A673 (cell line): ENCODE measurements around the gene TXNDC2. TPM values are rescaled to one million over a fixed set of nuclear protein-coding genes. Genes with fewer than 3 reads are reported as not detected.
"Not testable (repeated sequence)": the region's sequence is repeated elsewhere in the genome, so short reads cannot be mapped to it uniquely, and the experiment has no call there.

Experiments used
- BruUV-seq: library from RNA; stranded (reverse); fragments of 400-500 nt; replicated peaks from 2 replicates; lab custom pipeline; 2021; lab: Mats Ljungman, UMichigan
- CTCF ChIA-PET: fragments of 300-600 bp; sonication (Branson Sonifier 250); formaldehyde crosslinking; loops from one replicate; lab custom pipeline; 2022; ENCODE audit warnings: antibody characterized with exemption; lab: Charles Lee
- POLR2A ChIA-PET: fragments of 300-600 bp; sonication (Branson Sonifier 250); formaldehyde crosslinking; loops from one replicate; lab custom pipeline; 2022; ENCODE audit warnings: antibody characterized with exemption; ENCODE audit not compliant: low non-redundant PET; lab: Charles Lee
- DNase-seq: peaks from one replicate; pipeline ENCODE4 v3.0.0-alpha.2; 2015; ENCODE audit warnings: low spot score
- H3K27ac ChIP-seq: fragments of 200-600 bp; sonication (generic); 2 replicates; pipeline ENCODE4 v1.5.1; 2016; ENCODE audit warnings: mixed run types, low read depth, mild to moderate bottlenecking, mixed read lengths, antibody characterized with exemption, low read length; ENCODE audit not compliant: poor library complexity, severe bottlenecking
- H3K27me3 ChIP-seq: fragments of 200-600 bp; sonication (generic); replicated peaks from 2 replicates; pipeline ENCODE4 v1.6.1; 2017; ENCODE audit warnings: mixed run types, low read depth, mild to moderate bottlenecking, mixed read lengths, antibody characterized with exemption, low read length; ENCODE audit not compliant: insufficient read depth, poor library complexity
- H3K36me3 ChIP-seq: fragments of 200-600 bp; sonication (generic); 2 replicates; pipeline ENCODE4 v1.6.1; 2016; ENCODE audit warnings: mixed run types, mild to moderate bottlenecking, mixed read lengths, antibody characterized with exemption, low read length; ENCODE audit not compliant: insufficient read depth, poor library complexity, severe bottlenecking
- H3K4me1 ChIP-seq: fragments of 200-600 bp; sonication (generic); 2 replicates; pipeline ENCODE4 v1.6.1; 2017; ENCODE audit warnings: mixed run types, mild to moderate bottlenecking, mixed read lengths, antibody characterized with exemption, low read length; ENCODE audit not compliant: insufficient read depth, poor library complexity, severe bottlenecking
- H3K4me3 ChIP-seq: fragments of 200-600 bp; sonication (generic); 2 replicates; pipeline ENCODE4 v1.5.1; 2016; ENCODE audit warnings: low read depth, mixed run types, mild to moderate bottlenecking, mixed read lengths, low read length; ENCODE audit not compliant: poor library complexity, severe bottlenecking
- H3K9me3 ChIP-seq: fragments of 200-600 bp; sonication (generic); 2 replicates; pipeline ENCODE4 v1.6.1; 2016; ENCODE audit warnings: mixed run types, low read depth, mild to moderate bottlenecking, mixed read lengths, antibody characterized with exemption, low read length; ENCODE audit not compliant: poor library complexity, severe bottlenecking
- EZH2 ChIP-seq: fragments of 200-600 bp; sonication (generic); IDR thresholded peaks from 2 replicates; pipeline ENCODE4 v1.6.1; 2017; ENCODE audit warnings: borderline replicate concordance, low read depth, mild to moderate bottlenecking, mixed read lengths, antibody characterized with exemption, low read length; ENCODE audit not compliant: poor library complexity, severe bottlenecking
- intact Hi-C: fragments of 100-400 bp; cut with micrococcal nuclease; formaldehyde crosslinking; loops from one replicate; pipeline ENCODE4 v1.10.0; 2022; ENCODE audit not compliant: unreplicated experiment
- total RNA-seq: library from RNA; stranded (reverse); gene quantifications from 2 replicates; pipeline ENCODE4 v1.2.3, GENCODE V29; 2021
- TF ChIP-seq, protein P1 (sequence below): fragments of 300-800, 200-600 bp; sonication (generic); conservative IDR thresholded peaks from 2 replicates; pipeline ENCODE4 v1.5.1; 2017; ENCODE audit warnings: low read depth, mild to moderate bottlenecking, antibody characterized with exemption, low read length, moderate library complexity, mixed read lengths

TXNDC2 gene
- total RNA-seq, 1 experiment from 2014 or later: 0.13 TPM

DNA sequence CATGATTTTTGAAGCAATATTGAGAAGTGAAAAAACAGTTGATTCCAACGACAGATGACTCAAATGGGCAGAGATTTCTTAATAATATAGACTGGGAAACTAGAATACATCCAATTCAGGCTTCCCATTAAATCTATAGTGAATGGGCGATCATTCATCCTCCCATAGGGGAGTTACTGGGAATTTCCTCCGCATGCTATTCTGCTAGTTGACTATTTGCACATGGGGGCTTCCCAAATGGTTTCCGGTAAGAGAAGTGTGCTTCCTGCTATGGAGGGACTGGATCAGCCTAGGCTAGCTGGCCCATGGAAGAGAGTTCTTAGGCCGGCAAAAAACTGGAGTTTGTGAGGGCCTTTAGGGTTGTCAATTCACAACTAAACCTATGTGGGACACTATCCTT lies 25.5 kb downstream of the TXNDC2 start:
- TF ChIP-seq, protein P1, sequence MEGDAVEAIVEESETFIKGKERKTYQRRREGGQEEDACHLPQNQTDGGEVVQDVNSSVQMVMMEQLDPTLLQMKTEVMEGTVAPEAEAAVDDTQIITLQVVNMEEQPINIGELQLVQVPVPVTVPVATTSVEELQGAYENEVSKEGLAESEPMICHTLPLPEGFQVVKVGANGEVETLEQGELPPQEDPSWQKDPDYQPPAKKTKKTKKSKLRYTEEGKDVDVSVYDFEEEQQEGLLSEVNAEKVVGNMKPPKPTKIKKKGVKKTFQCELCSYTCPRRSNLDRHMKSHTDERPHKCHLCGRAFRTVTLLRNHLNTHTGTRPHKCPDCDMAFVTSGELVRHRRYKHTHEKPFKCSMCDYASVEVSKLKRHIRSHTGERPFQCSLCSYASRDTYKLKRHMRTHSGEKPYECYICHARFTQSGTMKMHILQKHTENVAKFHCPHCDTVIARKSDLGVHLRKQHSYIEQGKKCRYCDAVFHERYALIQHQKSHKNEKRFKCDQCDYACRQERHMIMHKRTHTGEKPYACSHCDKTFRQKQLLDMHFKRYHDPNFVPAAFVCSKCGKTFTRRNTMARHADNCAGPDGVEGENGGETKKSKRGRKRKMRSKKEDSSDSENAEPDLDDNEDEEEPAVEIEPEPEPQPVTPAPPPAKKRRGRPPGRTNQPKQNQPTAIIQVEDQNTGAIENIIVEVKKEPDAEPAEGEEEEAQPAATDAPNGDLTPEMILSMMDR: no peak
- TF ChIP-seq EZH2: no peak
- Histone ChIP-seq H3K36me3 (no peaks in the 10 kb centered on the region), H3K4me3 (no peak overlapping the region), H3K9me3 (no peaks in the 10 kb centered on the region), H3K27ac (no peak overlapping the region), H3K4me1 (peaks cover 8% of the 10 kb centered on the region), H3K27me3 (no peaks in the 10 kb centered on the region)
- intact Hi-C loops: no loop called here
- BruUV-seq: no TSS peak
- ChIA-PET POLR2A (no interaction called here), CTCF (no interaction called here)
- no peak for DNase-seq

DNA sequence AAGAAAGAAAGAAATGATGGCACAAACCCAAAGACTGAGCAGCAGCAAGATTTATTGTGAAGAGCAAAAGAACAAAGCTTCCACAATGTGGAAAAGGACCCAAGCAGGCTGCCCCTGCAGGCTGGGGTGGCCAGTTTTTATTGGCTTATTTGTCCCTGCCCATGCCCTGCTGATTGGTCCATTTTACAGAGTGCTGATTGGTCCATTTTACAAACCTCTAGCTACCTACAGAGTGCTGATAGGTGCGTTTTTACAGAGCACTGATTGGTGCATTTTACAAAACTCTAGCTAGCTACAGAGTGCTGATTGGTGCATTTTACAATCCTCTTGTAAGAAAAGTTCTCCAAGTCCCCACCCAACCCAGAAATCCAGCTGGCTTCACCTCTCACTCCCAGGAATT lies 26.5 kb downstream of the TXNDC2 start:
- CTCF ChIA-PET, H3K4me3 ChIP-seq, intact Hi-C loops, POLR2A ChIA-PET, BruUV-seq, H3K27me3 ChIP-seq, H3K27ac ChIP-seq, H3K36me3 ChIP-seq, H3K9me3 ChIP-seq, DNase-seq: not testable (repeated sequence)
- H3K4me1 ChIP-seq: peaks cover 17% of the 10 kb centered on the region

DNA sequence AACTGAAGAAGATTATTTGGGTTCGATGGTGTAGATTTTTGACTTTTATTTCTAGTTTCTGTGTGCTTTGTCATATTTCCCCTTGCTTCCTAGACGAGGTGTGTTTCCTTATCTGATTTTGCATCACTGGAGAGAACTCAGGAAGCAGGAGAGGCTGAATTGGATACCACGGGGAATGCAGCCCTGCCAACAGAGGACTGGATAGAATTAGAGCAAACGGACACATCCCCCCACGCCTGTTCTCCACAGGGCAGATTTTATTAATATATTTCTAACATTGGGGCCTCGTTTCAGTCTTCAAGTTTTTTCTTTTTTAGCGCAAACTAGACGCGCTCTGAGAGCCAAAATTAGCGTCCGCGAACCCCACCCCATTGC lies 27.4 kb downstream of the TXNDC2 start:
- Histone ChIP-seq H3K36me3 (no peaks in the 10 kb centered on the region), H3K4me3 (peak overlapping the region; percentile 93), H3K27ac (peak overlapping the region; percentile 96), H3K9me3 (no peaks in the 10 kb centered on the region), H3K4me1 (peaks cover 25% of the 10 kb centered on the region), H3K27me3 (no peaks in the 10 kb centered on the region)
- BruUV-seq: no TSS peak
- no peak for DNase-seq
- ChIA-PET POLR2A (interaction anchor here (0.6 to 0.9 kb wide), 2 partner anchors 36 to 63 kb away, joined by 3 to 5 read pairs; no protein-coding TSS in a partner anchor), CTCF (interaction anchor here (0.9 kb wide), 1 partner anchor 82 kb away, joined by 3 read pairs; no protein-coding TSS in a partner anchor)
- TF ChIP-seq, protein P1: no peak
- TF ChIP-seq EZH2: no peak
- intact Hi-C loops: no loop called here
